Uterus (tissue), 4 donors: Measurements from ENCODE around the gene ADAMTS17. TPM values are rescaled to one million over a fixed set of nuclear protein-coding genes. Genes with fewer than 3 reads are reported as not detected.

Source experiments
- DNase-seq, 2 donors: peaks; one replicate each; pipeline ENCODE4 v3.0.0-alpha.2; 2019 to 2020
- H3K27ac ChIP-seq, 2 donors: fragments of 200-600 bp; sonication (generic); 1 replicate in 1 of 2; 2 replicates in 1 of 2; pipeline ENCODE4 v1.5.1; 2016 to 2018
- H3K27me3 ChIP-seq, 2 donors: fragments of 200-600 bp; sonication (generic); one replicate each; pipeline ENCODE4 v1.5.1; 2018 to 2019; ENCODE audit warnings: control low read depth in 1 of 2
- H3K36me3 ChIP-seq, 2 donors: fragments of 200-600 bp; sonication (generic); one replicate each; pipeline ENCODE4 v1.5.1; 2019; ENCODE audit warnings: control low read depth in 1 of 2
- H3K4me1 ChIP-seq, 2 donors: fragments of 200-600 bp; sonication (generic); one replicate each; pipeline ENCODE4 v1.5.1; 2018 to 2019; ENCODE audit warnings: control low read depth in 1 of 2
- H3K4me3 ChIP-seq, 2 donors: fragments of 200-600 bp; sonication (generic); 1 replicate in 1 of 2; 2 replicates in 1 of 2; pipeline ENCODE4 v1.5.1; 2018 to 2019; ENCODE audit warnings: mild to moderate bottlenecking in 1 of 2
- H3K9me3 ChIP-seq, 2 donors: fragments of 200-600 bp; sonication (generic); one replicate each; pipeline ENCODE4 v1.5.1; 2019; ENCODE audit warnings: control low read depth in 1 of 2
- POLR2A ChIP-seq, 2 donors: fragments of 450-650 bp; IDR thresholded peaks; one replicate each; pipeline ENCODE4 v1.6.1; 2016; ENCODE audit warnings: antibody characterized with exemption in 2 of 2, mild to moderate bottlenecking in 1 of 2, moderate library complexity in 1 of 2
- intact Hi-C: fragments of 100-400 bp; cut with DNase I; formaldehyde crosslinking; loops from one replicate; pipeline ENCODE4 v1.15.1; 2023; ENCODE audit warnings: low total_unique reads
- total RNA-seq, 4 donors: library from RNA; depleted of rRNA in 3 of 4; stranded (reverse); fragments of >200 nt in 3 of 4; gene quantifications; one replicate each; pipeline versions ENCODE4 v1.1.0 to v1.2.4, GENCODE V29; 2014 to 2023
- TF ChIP-seq, protein P1 (sequence below), 4 experiments: fragments of 200-600 bp in 2 of 4; fragments of 450-650 bp in 2 of 4; sonication (generic) in 2 of 4; IDR thresholded peaks; one replicate each; pipeline ENCODE4 v1.5.1; 2016 to 2019; ENCODE audit warnings: antibody characterized with exemption in 4 of 4, mild to moderate bottlenecking in 2 of 4, moderate library complexity in 1 of 4
- donor health status: DM: yes; HTN: yes; CAD: no.

Gene ADAMTS17
- total RNA-seq, 4 donors from 2014 or later, result 3.1 to 17.1 (median 8.1) TPM; not detected in 1

DNA sequence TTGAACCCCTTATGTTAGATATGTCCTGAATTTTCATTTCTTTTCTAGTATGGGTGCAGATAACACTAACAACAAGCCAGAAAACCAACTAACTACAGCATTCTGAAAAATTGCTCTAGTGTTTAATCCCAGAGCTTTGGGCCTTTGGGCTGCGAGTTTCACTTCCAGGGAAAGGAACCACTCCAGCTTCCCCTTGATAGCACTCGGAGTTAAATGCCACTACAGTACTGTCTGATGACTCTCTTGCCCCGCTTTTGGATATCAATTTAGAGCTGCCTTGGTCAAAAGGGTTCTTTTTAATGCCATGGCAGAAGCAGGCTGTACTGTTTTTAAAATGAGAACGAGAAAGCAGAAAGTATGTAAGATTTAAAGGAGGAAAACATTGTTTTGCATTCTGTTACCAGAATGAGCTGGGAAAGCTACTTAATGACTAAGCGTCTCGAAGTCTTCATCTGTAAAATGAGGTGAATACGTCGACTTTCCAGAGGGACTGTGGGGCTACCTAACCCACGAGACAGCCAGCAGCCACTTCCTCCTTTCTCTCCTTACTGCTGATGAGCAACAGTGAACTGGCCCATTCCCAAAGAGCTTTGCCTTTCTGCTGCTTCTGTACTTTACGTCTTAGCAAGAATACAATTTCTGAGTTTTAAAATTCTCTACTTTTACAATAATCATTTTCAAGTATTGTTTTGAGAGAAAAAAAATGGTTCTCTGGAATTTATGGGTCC, 309.3 kb downstream of the ADAMTS17 start:
- Histone ChIP-seq H3K4me3 (no peak overlapping the region), H3K36me3 (no peaks in the 10 kb centered on the region), H3K27me3 (no peaks in the 10 kb centered on the region), H3K4me1 (no peaks in the 10 kb centered on the region), H3K27ac (no peak overlapping the region), H3K9me3 (no peaks in the 10 kb centered on the region)
- TF ChIP-seq, protein P1, sequence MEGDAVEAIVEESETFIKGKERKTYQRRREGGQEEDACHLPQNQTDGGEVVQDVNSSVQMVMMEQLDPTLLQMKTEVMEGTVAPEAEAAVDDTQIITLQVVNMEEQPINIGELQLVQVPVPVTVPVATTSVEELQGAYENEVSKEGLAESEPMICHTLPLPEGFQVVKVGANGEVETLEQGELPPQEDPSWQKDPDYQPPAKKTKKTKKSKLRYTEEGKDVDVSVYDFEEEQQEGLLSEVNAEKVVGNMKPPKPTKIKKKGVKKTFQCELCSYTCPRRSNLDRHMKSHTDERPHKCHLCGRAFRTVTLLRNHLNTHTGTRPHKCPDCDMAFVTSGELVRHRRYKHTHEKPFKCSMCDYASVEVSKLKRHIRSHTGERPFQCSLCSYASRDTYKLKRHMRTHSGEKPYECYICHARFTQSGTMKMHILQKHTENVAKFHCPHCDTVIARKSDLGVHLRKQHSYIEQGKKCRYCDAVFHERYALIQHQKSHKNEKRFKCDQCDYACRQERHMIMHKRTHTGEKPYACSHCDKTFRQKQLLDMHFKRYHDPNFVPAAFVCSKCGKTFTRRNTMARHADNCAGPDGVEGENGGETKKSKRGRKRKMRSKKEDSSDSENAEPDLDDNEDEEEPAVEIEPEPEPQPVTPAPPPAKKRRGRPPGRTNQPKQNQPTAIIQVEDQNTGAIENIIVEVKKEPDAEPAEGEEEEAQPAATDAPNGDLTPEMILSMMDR (IDR thresholded peaks at IDR 0.05), result no peak
- no peak for TF ChIP-seq POLR2A (IDR thresholded peaks at IDR 0.05)
- no peak for DNase-seq
- intact Hi-C loops, result no loop called here

DNA sequence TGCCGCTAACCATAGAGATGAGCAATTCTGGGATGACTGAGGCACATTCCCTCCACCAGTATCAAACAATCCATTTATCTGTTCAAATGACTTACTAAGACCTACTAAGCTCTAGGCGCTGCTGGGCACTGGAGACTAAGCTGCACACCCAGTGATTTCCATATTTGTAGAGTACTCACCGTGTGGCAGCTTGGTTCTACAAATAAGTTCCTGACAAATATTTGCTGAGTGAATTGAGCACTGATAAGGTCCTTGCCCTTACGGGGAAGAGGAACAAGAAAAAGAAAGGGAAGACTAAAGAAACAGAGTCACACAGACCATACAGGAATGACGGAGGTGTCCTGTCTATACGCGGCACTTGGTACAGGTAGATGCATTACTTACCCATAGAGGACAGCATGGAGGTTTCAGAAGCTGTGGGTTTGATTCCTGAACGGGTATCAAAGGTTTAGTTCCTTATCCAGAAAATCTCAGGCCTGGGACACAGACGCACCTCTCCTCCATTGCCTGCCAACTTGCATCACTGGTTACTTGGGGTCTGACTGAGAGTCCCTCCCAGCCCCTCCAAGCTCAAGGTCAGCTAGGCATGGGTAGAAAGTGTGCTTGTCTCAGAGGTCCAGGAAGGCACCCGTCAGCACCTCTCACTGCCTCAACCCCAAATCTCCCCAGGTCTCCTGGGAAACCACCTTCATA, 310.0 kb downstream of the ADAMTS17 start:
- no peaks in the 10 kb centered on the region for H3K4me1 ChIP-seq
- intact Hi-C loops, result no loop called here
- no peak overlapping the region for H3K4me3 ChIP-seq
- no peak for TF ChIP-seq POLR2A (IDR thresholded peaks at IDR 0.05)
- TF ChIP-seq, protein P1 (IDR thresholded peaks at IDR 0.05), result no peak
- DNase-seq, result no peak
- H3K27me3 ChIP-seq, result no peaks in the 10 kb centered on the region
- H3K9me3 ChIP-seq, result no peaks in the 10 kb centered on the region
- no peak overlapping the region for H3K27ac ChIP-seq
- H3K36me3 ChIP-seq, result no peaks in the 10 kb centered on the region

DNA sequence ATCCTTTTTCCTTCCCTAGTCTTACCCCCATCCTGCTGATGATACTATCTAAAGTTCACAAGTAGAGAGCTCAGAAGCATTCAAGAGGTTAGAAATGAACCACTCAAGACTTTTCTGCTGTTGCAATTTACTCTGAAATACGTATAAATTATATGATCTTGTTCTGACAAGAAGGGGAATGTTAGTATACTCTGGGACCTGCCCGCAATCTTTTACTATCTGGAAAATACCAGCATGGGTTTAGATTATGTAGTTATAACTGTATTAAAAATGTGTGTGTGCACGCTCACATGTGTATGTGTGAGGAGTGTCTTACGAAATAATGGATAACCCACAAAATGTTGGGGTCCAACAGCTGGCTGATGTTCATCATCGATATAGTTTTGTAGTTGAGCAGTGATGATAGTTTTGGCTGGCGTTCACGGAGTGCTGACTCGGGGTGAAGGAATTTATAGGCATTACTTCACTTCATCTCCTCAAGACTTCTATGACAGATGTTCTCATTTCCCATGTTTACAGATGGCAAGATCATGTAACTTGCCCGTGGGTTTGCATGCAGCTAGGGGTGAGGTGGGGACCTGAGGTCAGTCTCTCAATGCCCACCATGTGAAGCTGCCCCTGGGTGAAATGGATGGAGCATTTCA, 311.1 kb downstream of the ADAMTS17 start:
- Histone ChIP-seq H3K4me3 (no peak overlapping the region), H3K4me1 (no peaks in the 10 kb centered on the region), H3K36me3 (no peaks in the 10 kb centered on the region), H3K9me3 (no peaks in the 10 kb centered on the region), H3K27ac (no peak overlapping the region), H3K27me3 (no peaks in the 10 kb centered on the region)
- no peak for DNase-seq
- intact Hi-C loops, result no loop called here
- no peak for TF ChIP-seq POLR2A (IDR thresholded peaks at IDR 0.05)
- TF ChIP-seq, protein P1 (IDR thresholded peaks at IDR 0.05), result no peak

DNA sequence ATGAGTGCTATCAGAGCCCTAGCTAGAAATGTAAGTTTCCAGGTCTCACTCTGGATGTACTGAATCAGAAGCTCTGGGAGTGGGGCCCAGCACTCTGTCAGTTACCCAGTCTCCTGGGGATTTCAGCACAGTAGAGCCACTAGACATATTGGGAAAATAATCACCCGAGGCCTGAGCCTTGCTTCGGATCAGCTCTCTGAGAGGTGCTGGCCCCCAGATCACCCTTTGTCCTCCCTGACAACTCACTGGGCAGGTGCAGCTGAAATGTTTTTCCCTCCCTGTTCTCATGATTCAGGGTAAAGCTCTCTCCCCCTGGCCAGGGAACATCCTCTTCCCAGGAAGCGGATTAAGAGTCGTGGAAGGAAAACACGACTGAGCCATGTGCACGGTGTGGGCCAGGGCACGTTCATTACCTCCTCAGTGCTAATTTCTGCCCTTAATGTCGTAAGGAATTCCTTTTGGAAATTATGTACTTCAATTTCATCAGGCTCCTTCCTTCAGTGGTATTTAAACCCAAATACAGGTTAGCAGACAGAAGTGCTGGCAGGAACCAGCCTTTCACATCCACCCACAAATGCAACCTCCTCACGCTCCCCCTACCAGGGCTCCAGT, 311.8 kb downstream of the ADAMTS17 start:
- H3K9me3 ChIP-seq, result no peaks in the 10 kb centered on the region
- DNase-seq, result no peak
- TF ChIP-seq POLR2A (IDR thresholded peaks at IDR 0.05), result no peak
- TF ChIP-seq, protein P1 (IDR thresholded peaks at IDR 0.05), result no peak
- no peak overlapping the region for H3K4me3 ChIP-seq
- no peaks in the 10 kb centered on the region for H3K36me3 ChIP-seq
- H3K27me3 ChIP-seq, result no peaks in the 10 kb centered on the region
- intact Hi-C loops, result no loop called here
- no peaks in the 10 kb centered on the region for H3K4me1 ChIP-seq
- no peak overlapping the region for H3K27ac ChIP-seq
